ENCODE measurements around the gene CROCC2.

DNA sequence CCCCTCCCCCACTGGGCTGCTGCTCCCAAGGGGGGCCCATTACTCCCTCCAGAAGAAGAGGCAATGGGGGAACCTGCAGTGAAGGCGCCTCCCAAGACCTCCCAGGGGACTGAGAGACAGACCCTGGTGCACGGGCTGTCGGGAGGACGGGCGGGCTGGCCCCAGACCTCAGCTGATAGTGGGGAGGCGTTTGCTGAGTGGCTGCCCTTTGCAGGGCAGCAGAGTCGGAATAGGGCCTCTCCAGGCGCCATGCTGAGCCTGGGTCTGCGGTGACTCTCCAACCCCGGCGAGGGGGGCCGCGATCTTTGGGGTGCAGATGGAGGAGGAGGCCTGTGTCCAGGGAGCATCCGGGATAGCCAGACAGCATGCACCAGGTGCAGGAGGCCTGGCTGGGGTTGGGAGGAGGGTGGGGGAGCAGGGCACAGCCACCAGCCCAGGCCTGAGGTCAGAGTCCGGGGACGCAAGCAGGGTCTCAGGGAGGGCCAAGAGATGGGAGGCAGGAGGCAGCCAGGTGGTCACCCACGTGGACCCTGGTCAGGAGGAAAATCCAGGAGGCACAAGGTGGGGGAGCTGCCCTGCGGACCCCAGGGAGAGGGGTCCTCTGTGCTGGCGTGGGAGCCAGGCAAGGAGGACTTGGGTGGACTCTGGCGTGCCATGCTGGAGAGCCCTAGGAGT lies 11.0 kb downstream of the CROCC2 start:
- TF ChIP-seq, protein P1, sequence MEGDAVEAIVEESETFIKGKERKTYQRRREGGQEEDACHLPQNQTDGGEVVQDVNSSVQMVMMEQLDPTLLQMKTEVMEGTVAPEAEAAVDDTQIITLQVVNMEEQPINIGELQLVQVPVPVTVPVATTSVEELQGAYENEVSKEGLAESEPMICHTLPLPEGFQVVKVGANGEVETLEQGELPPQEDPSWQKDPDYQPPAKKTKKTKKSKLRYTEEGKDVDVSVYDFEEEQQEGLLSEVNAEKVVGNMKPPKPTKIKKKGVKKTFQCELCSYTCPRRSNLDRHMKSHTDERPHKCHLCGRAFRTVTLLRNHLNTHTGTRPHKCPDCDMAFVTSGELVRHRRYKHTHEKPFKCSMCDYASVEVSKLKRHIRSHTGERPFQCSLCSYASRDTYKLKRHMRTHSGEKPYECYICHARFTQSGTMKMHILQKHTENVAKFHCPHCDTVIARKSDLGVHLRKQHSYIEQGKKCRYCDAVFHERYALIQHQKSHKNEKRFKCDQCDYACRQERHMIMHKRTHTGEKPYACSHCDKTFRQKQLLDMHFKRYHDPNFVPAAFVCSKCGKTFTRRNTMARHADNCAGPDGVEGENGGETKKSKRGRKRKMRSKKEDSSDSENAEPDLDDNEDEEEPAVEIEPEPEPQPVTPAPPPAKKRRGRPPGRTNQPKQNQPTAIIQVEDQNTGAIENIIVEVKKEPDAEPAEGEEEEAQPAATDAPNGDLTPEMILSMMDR (IDR thresholded peaks at IDR 0.05) = no peak
- TF ChIP-seq POLR2AphosphoS5 (IDR thresholded peaks at IDR 0.05) (no peak), EP300 (IDR thresholded peaks at IDR 0.05) (no peak)
